Putamen (tissue), 1 donor: Measurements from ENCODE around the gene SGMS1.
A peak's percentile ranks its signal among the peaks of the same experiment; 100 is the strongest.

Experiments
- DNase-seq: peaks from one replicate; pipeline ENCODE4 v3.0.0-alpha.2; 2016; ENCODE audit warnings: low spot score

The SGMS1 gene

GRCh38 chr10:50636618-50637579, 13.1 kb upstream of the SGMS1 start:
- DNase-seq = no peak

- DNase-seq = no peak
Measured at GRCh38 chr10:50635286-50635685, 11.5 kb upstream of the SGMS1 start.

- DNase-seq = no peak
Measured at GRCh38 chr10:50634479-50634878, 10.7 kb upstream of the SGMS1 start.

- no peak for DNase-seq
Measured at GRCh38 chr10:50631052-50631451, 7.3 kb upstream of the SGMS1 start.

GRCh38 chr10:50629495-50630122, 5.9 kb upstream of the SGMS1 start:
- no peak for DNase-seq

DNA sequence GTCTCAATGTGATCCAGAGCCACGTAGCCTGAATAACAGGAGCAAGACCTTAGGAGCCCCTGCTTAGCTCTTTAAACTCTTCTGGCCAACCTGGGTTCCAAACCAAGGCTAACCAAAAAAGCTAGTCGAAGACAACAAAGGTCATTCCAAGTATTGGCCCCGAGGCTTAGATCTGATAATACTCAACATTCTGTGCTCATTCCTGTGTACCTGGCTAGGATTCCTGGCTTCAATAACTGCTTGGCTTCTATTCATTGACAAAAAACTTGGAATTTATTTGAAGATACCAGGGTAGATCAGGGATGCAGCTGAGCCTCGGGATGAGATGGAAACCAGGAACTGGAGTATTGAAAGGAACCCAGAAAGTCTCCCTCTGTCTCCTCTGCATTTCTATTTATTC, 4.1 kb upstream of the SGMS1 start:
- no peak for DNase-seq

GRCh38 chr10:50627443-50627842, 3.7 kb upstream of the SGMS1 start:
- DNase-seq = no peak

DNA sequence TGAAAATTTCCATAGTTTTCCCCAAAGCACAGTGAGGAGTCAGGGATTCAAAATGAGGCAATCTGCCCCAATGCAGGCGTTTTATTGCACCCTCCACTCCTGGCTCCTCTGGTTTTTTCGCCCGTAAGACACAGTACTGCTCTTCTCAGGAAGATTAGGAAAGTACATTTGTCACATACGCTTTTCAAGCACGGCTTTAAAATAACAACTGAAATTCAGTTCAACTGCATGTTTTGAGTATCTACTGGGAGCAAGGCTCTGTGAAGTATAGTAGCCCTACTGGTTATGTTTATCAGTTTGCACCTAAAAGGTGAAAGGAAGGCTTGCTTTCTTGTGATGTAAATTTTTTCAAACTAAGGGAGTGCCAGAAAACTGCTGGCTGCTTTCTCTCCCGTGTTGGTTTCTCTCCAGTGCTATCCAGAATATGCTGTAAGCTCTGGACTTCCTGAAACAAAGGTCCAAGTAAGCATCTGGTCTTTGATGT, 1.9 kb upstream of the SGMS1 start:
- peak; percentile 35 for DNase-seq

- DNase-seq = peak; percentile 80
Measured at GRCh38 chr10:50624866-50625501, 1.2 kb upstream of the SGMS1 start.

- DNase-seq = peak; percentile 96
Measured at GRCh38 chr10:50624413-50624865, 683 bp upstream of the SGMS1 start.

GRCh38 chr10:50622706-50623662, 772 bp downstream of the SGMS1 start:
- DNase-seq = peak; percentile 42

- DNase-seq = peak; percentile 88
Measured at GRCh38 chr10:50621968-50622705, 1.6 kb downstream of the SGMS1 start.

- no peak for DNase-seq
Measured at GRCh38 chr10:50620899-50621298, 2.9 kb downstream of the SGMS1 start.

- peak; percentile 65 for DNase-seq
Measured at GRCh38 chr10:50619882-50620281, 3.9 kb downstream of the SGMS1 start.

- no peak for DNase-seq
Measured at GRCh38 chr10:50619166-50619565, 4.6 kb downstream of the SGMS1 start.

DNA sequence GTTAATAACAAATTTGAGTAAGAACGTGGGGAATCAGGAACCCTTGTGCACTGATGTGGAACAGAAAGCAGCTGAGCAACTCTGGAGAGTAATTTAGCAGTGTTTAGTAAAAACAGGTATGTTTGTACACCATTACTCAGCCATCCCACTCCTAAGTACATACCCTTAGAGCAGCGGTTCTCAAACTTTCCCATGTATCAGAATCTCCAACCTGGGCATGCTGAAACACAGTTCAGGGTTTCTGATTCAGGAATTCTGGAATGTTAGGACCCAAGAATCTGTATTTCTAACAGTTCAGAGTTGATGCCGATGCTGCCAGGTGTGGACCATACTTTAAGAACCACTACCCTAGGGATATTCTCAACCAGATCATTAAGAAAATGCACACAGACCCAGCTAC, 5.1 kb downstream of the SGMS1 start:
- no peak for DNase-seq

GRCh38 chr10:50615658-50616057, 8.1 kb downstream of the SGMS1 start:
- no peak for DNase-seq

- DNase-seq = no peak
Measured at GRCh38 chr10:50614444-50615137, 9.2 kb downstream of the SGMS1 start.

GRCh38 chr10:50613726-50614443, 9.9 kb downstream of the SGMS1 start:
- no peak for DNase-seq
